ENCODE measurements around the gene KCNK2.
A peak's percentile ranks its signal among the peaks of the same experiment; 100 is the strongest.

KCNK2 gene

GRCh38 chr1:215111916-215112315 is 29.4 kb downstream of the KCNK2 start:
- no peak for TF ChIP-seq CTCF (IDR thresholded peaks at IDR 0.05; ENCODE audit: insufficient read depth, low read depth, low read length, missing control alignments)
- peak; percentile 22 for DNase-seq (ENCODE audit: low read depth)
- H3K4me3 ChIP-seq (ENCODE audit: low read length), result no peak overlapping the region

GRCh38 chr1:215113776-215114153 is 31.2 kb downstream of the KCNK2 start:
- TF ChIP-seq CTCF (IDR thresholded peaks at IDR 0.05; ENCODE audit: insufficient read depth, low read depth, low read length, missing control alignments), result no peak
- DNase-seq (ENCODE audit: low read depth), result no peak
- no peak overlapping the region for H3K4me3 ChIP-seq (ENCODE audit: low read length)

GRCh38 chr1:215114154-215114933 is 31.8 kb downstream of the KCNK2 start:
- no peak overlapping the region for H3K4me3 ChIP-seq (ENCODE audit: low read length)
- TF ChIP-seq CTCF (IDR thresholded peaks at IDR 0.05; ENCODE audit: insufficient read depth, low read depth, low read length, missing control alignments), result no peak
- peak; percentile 88 for DNase-seq (ENCODE audit: low read depth)

- DNase-seq (ENCODE audit: low read depth), result no peak
- no peak for TF ChIP-seq CTCF (IDR thresholded peaks at IDR 0.05; ENCODE audit: insufficient read depth, low read depth, low read length, missing control alignments)
- H3K4me3 ChIP-seq (ENCODE audit: low read length), result no peak overlapping the region
These were observed 33.2 kb downstream of the KCNK2 start for GRCh38 chr1:215115760-215116159.

- no peak for DNase-seq (ENCODE audit: low read depth)
- no peak overlapping the region for H3K4me3 ChIP-seq (ENCODE audit: low read length)
- no peak for TF ChIP-seq CTCF (IDR thresholded peaks at IDR 0.05; ENCODE audit: insufficient read depth, low read depth, low read length, missing control alignments)
These were observed 35.5 kb downstream of the KCNK2 start for GRCh38 chr1:215118081-215118480.

- no peak for TF ChIP-seq CTCF (IDR thresholded peaks at IDR 0.05; ENCODE audit: insufficient read depth, low read depth, low read length, missing control alignments)
These were observed 36.5 kb downstream of the KCNK2 start for GRCh38 chr1:215119056-215119455.

More at GRCh38 chr1:215119056-215119455, 36.5 kb downstream of the KCNK2 start:
- no peak overlapping the region for H3K4me3 ChIP-seq (ENCODE audit: low read length)
- DNase-seq (ENCODE audit: low read depth), result no peak
